Lower leg skin (tissue), 4 donors: ENCODE results near the gene DNASE1L2. TPM values are rescaled to one million over a fixed set of nuclear protein-coding genes. Genes with fewer than 3 reads are reported as not detected.

Experiments used
- DNase-seq, 2 donors: peaks; one replicate each; pipeline ENCODE4 v3.0.0-alpha.2; 2019; ENCODE audit warnings: low spot score in 2 of 2
- H3K4me3 ChIP-seq: fragments of 200-600 bp; sonication (generic); 2 replicates; pipeline ENCODE4 v1.5.1; 2017; ENCODE audit warnings: mild to moderate bottlenecking, low read depth; ENCODE audit not compliant: poor library complexity, severe bottlenecking
- CTCF ChIP-seq, 3 donors: fragments of 450-650 bp; IDR thresholded peaks; one replicate each; pipeline ENCODE4 v1.5.1; 2016; ENCODE audit warnings: antibody characterized with exemption in 3 of 3, mild to moderate bottlenecking in 3 of 3, moderate library complexity in 2 of 3
- POLR2A ChIP-seq, 2 donors: fragments of 450-650 bp; IDR thresholded peaks; one replicate each; pipeline ENCODE4 v1.6.1; 2016 to 2017; ENCODE audit warnings: antibody characterized with exemption in 2 of 2, mild to moderate bottlenecking in 1 of 2, moderate library complexity in 1 of 2
- WGBS, 2 donors: methylation state at CpG; one replicate each; pipeline ENCODE4 v1.1.5; 2018; 5-methylcytosine and 5-hydroxymethylcytosine counted together
- intact Hi-C: fragments of 100-400 bp; cut with DNase I; formaldehyde crosslinking; loops from one replicate; pipeline ENCODE4 v1.15.0; 2023; ENCODE audit warnings: low total_unique reads
- total RNA-seq, 4 donors: library from RNA; depleted of rRNA; stranded (reverse); fragments of >200 nt; gene quantifications; one replicate each; pipeline ENCODE4 v1.1.0, GENCODE V29; 2016

DNASE1L2 gene
- total RNA-seq, 4 donors from 2014 or later, result 39.8 to 93.3 (median 55.0) TPM

- no peak for DNase-seq
- 66 to 71% methylated on average over 9 of the region's 9 CpGs for WGBS, 2 donors
- TF ChIP-seq POLR2A (IDR thresholded peaks at IDR 0.05) (no peak), CTCF (IDR thresholded peaks at IDR 0.05) (no peak)
- H3K4me3 ChIP-seq, result no peak overlapping the region
- intact Hi-C loops, result no loop called here
Measured at GRCh38 chr16:2226245-2226793, 9.9 kb upstream of the DNASE1L2 start.

DNA sequence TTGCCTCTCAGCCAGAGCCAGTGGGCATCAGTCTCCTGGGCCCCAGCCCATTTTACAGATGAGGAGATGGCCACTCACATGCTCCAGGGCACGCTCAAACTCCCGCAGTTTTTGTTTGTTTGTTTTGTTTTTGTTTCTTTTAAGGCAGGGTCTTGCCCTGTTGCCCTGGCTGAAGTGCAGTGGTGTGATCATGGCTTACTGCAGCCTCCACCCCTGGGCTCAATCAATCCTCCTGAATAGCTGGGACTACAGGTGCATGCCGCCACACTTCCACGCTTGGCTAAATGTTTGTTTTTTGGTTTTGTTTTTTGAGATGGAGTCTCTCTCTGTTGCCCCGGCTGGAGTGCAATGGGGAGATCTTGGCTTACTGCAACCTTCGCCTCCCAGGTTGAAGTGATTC is 9.3 kb upstream of the DNASE1L2 start:
- TF ChIP-seq CTCF (IDR thresholded peaks at IDR 0.05), result no peak
- no peak for TF ChIP-seq POLR2A (IDR thresholded peaks at IDR 0.05)
- 93 to 96% methylated on average over 6 of the region's 6 CpGs for WGBS, 2 donors
- no peak for DNase-seq
- no peak overlapping the region for H3K4me3 ChIP-seq
- intact Hi-C loops, result no loop called here

DNA sequence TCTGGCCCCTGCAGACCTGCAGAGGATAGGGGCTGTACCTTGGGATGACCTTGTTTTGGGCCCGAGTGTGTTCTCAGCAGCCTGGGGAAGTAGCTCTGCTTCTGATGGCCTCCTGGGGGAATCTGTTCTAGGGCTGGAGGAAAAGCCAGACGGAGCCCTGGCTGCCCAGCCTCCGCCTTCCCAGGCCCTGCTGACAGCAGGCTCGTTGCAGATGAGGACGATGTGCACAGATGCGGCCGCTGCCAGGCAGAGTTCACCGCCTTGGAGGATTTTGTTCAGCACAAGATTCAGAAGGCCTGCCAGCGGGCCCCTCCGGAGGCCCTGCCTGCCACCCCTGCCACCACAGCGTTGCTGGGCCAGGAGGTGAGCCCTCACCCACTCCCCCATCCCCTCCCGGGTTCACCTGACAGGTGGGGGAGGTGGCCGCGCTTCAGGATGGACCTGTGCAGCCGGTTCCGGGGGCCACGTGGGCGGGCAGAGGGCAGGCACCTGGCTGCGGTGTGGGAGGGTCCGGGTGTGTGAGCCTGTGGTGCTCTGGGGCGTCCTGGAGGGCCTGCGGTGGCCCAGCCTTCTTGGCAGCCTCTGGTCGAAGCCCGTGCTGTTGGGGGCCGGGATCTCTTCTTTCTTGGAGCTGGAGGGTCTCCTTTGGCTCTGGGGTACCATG is 8.0 kb upstream of the DNASE1L2 start:
- no peak overlapping the region for H3K4me3 ChIP-seq
- no peak for TF ChIP-seq CTCF (IDR thresholded peaks at IDR 0.05)
- no peak for TF ChIP-seq POLR2A (IDR thresholded peaks at IDR 0.05)
- DNase-seq, result no peak
- intact Hi-C loops, result no loop called here
- 76 to 87% methylated on average over 22 to 25 of the region's 25 CpGs for WGBS, 2 donors

GRCh38 chr16:2229091-2229490 is 7.2 kb upstream of the DNASE1L2 start:
- TF ChIP-seq POLR2A (IDR thresholded peaks at IDR 0.05) (no peak), CTCF (IDR thresholded peaks at IDR 0.05) (no peak)
- no peak overlapping the region for H3K4me3 ChIP-seq
- DNase-seq, result no peak
- 90 to 94% methylated on average over 12 of the region's 12 CpGs for WGBS, 2 donors
- intact Hi-C loops, result no loop called here

- H3K4me3 ChIP-seq, result no peak overlapping the region
- WGBS, 2 donors, result 93 to 94% methylated on average over 18 to 23 of the region's 23 CpGs
- no peak for TF ChIP-seq CTCF (IDR thresholded peaks at IDR 0.05)
- intact Hi-C loops, result loop anchor here (10.0 kb wide), 1 partner anchor 275 kb away; no protein-coding TSS in a partner anchor
- no peak for DNase-seq
Measured at GRCh38 chr16:2229632-2230250, 6.5 kb upstream of the DNASE1L2 start.
